Peyer's patch (tissue), 4 donors: ENCODE data around the gene DNAJC12.

ENCODE experiments used
- POLR2A ChIP-seq, 2 donors: fragments of 450-650 bp; IDR thresholded peaks; one replicate each; pipeline ENCODE4 v1.5.1; 2017; ENCODE audit warnings: antibody characterized with exemption in 2 of 2, mild to moderate bottlenecking in 2 of 2, moderate library complexity in 2 of 2
- TF ChIP-seq, protein P1 (sequence below), 6 experiments: fragments of 450-650 bp in 4 of 6; fragments of 200-600 bp in 2 of 6; sonication (generic) in 1 of 6; IDR thresholded peaks; one replicate each; pipeline ENCODE4 v1.5.1; 2017 to 2019; ENCODE audit warnings: antibody characterized with exemption in 6 of 6, mild to moderate bottlenecking in 3 of 6, moderate library complexity in 1 of 6

DNA sequence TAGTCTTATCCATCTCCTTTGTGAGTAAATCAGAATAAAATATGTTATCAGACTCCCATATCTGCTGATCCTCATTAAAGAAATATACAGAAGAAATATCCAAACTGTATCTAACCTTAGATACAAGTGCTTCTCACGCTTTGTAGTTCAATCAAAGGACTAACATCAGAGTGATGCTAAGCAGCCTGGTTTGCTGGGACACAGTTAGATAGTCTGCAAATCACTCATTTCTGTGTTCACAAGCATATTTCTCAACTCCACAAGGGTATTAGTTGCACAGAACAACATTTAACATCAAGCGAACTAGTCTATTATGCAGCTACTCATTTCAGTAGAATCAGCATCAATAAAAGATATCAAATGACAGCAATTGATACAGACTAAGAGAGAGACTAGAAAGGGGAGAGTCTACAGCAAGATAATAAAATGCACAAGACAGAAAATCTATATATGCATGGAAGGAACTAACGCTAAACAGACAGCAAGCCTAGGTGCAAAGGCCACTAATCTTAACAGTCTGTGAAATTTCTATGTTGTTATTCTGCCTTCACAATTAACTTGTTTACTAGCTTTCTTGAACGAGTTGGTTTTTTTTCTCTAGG lies 30.0 kb downstream of the DNAJC12 start:
- TF ChIP-seq, protein P1, sequence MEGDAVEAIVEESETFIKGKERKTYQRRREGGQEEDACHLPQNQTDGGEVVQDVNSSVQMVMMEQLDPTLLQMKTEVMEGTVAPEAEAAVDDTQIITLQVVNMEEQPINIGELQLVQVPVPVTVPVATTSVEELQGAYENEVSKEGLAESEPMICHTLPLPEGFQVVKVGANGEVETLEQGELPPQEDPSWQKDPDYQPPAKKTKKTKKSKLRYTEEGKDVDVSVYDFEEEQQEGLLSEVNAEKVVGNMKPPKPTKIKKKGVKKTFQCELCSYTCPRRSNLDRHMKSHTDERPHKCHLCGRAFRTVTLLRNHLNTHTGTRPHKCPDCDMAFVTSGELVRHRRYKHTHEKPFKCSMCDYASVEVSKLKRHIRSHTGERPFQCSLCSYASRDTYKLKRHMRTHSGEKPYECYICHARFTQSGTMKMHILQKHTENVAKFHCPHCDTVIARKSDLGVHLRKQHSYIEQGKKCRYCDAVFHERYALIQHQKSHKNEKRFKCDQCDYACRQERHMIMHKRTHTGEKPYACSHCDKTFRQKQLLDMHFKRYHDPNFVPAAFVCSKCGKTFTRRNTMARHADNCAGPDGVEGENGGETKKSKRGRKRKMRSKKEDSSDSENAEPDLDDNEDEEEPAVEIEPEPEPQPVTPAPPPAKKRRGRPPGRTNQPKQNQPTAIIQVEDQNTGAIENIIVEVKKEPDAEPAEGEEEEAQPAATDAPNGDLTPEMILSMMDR (IDR thresholded peaks at IDR 0.05), result no peak
- TF ChIP-seq POLR2A (IDR thresholded peaks at IDR 0.05), result no peak
